Osteocyte (in vitro differentiated cells): ENCODE results near the gene GNAI2. TPM values are rescaled to one million over a fixed set of nuclear protein-coding genes. Genes with fewer than 3 reads are reported as not detected.

ENCODE experiments used
- DNase-seq: peaks from one replicate; pipeline ENCODE4 v3.0.0; 2021; ENCODE audit warnings: mixed read lengths; ENCODE audit not compliant: unreplicated experiment; ENCODE audit errors: extremely low spot score
- H3K27ac Mint-ChIP-seq: one replicate; pipeline ENCODE4 v1.8.0; 2021; ENCODE audit warnings: mild to moderate bottlenecking, mixed read lengths; ENCODE audit not compliant: unreplicated experiment
- H3K27me3 Mint-ChIP-seq: one replicate; pipeline ENCODE4 v1.8.0; 2021; ENCODE audit warnings: mixed read lengths; ENCODE audit not compliant: unreplicated experiment
- H3K36me3 Mint-ChIP-seq: one replicate; pipeline ENCODE4 v1.8.0; 2021; ENCODE audit warnings: mixed read lengths; ENCODE audit not compliant: unreplicated experiment
- H3K4me1 Mint-ChIP-seq: one replicate; pipeline ENCODE4 v1.8.0; 2021; ENCODE audit warnings: mixed read lengths; ENCODE audit not compliant: unreplicated experiment
- H3K4me3 Mint-ChIP-seq: one replicate; pipeline ENCODE4 v1.8.0; 2021; ENCODE audit warnings: mild to moderate bottlenecking, moderate library complexity, mixed read lengths; ENCODE audit not compliant: unreplicated experiment
- H3K9me3 Mint-ChIP-seq: one replicate; pipeline ENCODE4 v1.8.0; 2021; ENCODE audit warnings: mixed read lengths; ENCODE audit not compliant: unreplicated experiment
- total RNA-seq: library from RNA; stranded (reverse); gene quantifications from 2 replicates; pipeline ENCODE4 v1.2.1, GENCODE V29; 2021
- TF ChIP-seq, protein P1 (sequence below): fragments of 200-600 bp; sonication (generic); IDR thresholded peaks from 2 replicates; pipeline ENCODE4 v1.5.0; 2021; ENCODE audit warnings: antibody characterized with exemption, mild to moderate bottlenecking, moderate library complexity

Gene GNAI2
- total RNA-seq, 1 donor from 2014 or later = 340 TPM

DNA sequence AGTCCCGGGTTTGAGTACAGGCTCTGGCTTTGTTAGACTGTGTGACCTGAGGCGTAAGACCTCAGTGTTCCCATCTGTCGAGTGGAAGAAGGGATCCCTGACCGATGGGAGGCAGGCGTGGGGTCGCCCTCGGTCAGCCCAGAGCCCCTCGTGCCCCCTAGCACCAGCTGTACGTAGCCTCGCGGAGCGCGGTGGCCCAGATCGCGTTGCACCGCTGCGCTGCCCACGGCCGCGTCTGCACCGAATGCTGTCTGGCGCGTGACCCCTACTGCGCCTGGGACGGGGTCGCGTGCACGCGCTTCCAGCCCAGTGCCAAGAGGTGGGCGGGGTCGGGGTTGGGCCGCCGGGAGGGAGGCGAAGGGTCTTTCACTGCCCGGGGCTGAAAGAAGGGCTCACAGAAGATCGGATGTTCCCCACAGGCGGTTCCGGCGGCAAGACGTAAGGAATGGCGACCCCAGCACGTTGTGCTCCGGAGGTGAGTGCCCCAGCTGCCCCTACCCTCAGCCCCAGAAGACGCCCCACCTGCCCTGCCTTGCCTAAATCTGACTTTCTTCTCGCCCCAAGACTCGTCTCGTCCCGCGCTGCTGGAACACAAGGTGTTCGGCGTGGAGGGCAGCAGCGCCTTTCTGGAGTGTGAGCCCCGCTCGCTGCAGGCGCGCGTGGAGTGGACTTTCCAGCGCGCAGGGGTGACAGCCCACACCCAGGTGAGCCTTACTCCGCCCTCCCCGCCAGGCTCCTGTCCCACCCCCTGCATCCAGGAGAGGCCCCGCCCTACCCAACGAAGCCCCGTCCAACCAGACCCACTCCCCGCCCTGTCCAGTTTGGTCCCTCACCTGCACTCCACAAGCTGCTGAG, 39.4 kb downstream of the GNAI2 start:
- Mint-ChIP-seq H3K27ac (no peak overlapping the region), H3K36me3 (no peaks in the 10 kb centered on the region), H3K4me3 (no peak overlapping the region), H3K4me1 (peaks cover 17% of the 10 kb centered on the region), H3K9me3 (no peaks in the 10 kb centered on the region), H3K27me3 (peaks cover 16% of the 10 kb centered on the region)
- TF ChIP-seq, protein P1, sequence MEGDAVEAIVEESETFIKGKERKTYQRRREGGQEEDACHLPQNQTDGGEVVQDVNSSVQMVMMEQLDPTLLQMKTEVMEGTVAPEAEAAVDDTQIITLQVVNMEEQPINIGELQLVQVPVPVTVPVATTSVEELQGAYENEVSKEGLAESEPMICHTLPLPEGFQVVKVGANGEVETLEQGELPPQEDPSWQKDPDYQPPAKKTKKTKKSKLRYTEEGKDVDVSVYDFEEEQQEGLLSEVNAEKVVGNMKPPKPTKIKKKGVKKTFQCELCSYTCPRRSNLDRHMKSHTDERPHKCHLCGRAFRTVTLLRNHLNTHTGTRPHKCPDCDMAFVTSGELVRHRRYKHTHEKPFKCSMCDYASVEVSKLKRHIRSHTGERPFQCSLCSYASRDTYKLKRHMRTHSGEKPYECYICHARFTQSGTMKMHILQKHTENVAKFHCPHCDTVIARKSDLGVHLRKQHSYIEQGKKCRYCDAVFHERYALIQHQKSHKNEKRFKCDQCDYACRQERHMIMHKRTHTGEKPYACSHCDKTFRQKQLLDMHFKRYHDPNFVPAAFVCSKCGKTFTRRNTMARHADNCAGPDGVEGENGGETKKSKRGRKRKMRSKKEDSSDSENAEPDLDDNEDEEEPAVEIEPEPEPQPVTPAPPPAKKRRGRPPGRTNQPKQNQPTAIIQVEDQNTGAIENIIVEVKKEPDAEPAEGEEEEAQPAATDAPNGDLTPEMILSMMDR = no peak
- no peak for DNase-seq

DNA sequence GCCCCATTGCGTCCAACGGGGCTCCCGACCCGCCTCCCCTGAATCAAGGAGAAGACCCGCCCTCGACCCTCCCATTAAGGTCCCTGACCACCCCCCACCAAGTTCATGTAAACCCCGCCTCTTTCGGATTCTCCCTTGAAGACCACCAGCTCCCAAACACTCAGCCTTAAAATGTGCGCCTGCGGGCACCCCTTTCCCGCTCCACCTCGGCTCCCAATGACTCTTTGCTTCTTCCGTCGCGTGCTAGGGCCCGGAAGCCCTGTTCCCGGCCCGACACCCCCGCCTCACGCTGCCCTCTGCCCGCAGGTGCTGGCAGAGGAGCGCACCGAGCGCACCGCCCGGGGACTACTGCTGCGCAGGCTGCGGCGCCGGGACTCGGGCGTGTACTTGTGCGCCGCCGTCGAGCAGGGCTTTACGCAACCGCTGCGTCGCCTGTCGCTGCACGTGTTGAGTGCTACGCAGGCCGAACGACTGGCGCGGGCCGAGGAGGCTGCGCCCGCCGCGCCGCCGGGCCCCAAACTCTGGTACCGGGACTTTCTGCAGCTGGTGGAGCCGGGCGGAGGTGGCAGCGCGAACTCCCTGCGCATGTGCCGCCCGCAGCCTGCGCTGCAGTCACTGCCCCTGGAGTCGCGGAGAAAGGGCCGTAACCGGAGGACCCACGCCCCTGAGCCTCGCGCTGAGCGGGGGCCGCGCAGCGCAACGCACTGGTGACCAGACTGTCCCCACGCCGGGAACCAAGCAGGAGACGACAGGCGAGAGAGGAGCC, 40.2 kb downstream of the GNAI2 start:
- Mint-ChIP-seq H3K4me1 (peaks cover 17% of the 10 kb centered on the region), H3K9me3 (no peaks in the 10 kb centered on the region), H3K27ac (no peak overlapping the region), H3K4me3 (no peak overlapping the region), H3K36me3 (no peaks in the 10 kb centered on the region), H3K27me3 (peaks cover 16% of the 10 kb centered on the region)
- no peak for DNase-seq
- TF ChIP-seq, protein P1 = no peak

DNA sequence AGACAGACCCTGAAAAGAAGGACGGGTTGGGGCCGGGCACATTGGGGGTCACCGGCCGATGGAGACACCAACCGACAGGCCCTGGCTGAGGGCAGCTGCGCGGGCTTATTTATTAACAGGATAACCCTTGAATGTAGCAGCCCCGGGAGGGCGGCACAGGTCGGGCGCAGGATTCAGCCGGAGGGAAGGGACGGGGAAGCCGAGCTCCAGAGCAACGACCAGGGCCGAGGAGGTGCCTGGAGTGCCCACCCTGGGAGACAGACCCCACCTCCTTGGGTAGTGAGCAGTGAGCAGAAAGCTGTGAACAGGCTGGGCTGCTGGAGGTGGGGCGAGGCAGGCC, 40.7 kb downstream of the GNAI2 start:
- H3K4me3 Mint-ChIP-seq = no peak overlapping the region
- no peaks in the 10 kb centered on the region for H3K9me3 Mint-ChIP-seq
- TF ChIP-seq, protein P1 = no peak
- H3K27ac Mint-ChIP-seq = no peak overlapping the region
- peaks cover 17% of the 10 kb centered on the region for H3K4me1 Mint-ChIP-seq
- DNase-seq = no peak
- peaks cover 16% of the 10 kb centered on the region for H3K27me3 Mint-ChIP-seq
- no peaks in the 10 kb centered on the region for H3K36me3 Mint-ChIP-seq

DNA sequence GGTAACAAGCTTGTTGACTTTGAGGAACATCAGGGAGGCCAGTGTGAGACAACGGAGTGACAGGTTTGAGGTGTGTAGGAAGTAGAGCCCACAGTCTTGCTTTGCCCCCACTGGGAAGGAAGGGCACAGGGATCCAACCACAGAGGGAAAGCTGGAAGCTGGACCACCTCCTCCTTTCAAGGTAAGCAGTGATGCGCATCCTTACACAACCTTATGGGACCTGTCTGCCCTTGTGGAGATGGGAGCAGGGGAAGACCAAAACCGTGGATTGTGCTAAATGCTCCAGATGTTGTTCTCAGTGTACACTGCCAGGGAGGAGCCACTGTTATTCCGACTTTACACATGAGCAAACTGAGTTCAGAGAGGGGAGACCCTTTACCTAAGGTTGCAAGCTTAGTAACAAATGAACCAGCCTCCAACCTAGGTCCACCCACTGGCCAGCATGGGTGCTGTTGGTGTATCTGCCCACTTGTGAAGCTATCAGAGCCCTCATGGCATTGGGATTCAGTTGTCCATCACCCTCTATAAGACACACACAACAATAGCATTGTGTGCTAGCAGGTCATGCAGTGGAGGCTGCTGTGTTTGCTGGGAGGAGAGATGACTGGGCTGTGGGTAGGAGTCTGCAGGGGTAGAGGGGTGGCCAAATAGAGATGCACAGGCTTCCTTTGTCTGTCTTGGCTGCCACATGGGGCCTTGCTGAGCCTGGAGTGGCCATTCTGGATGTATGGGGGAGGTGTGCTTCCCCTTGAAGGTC, 42.3 kb downstream of the GNAI2 start:
- Mint-ChIP-seq H3K4me1 (peaks cover 14% of the 10 kb centered on the region), H3K4me3 (no peak overlapping the region), H3K9me3 (no peaks in the 10 kb centered on the region), H3K27ac (no peak overlapping the region), H3K27me3 (peaks cover 16% of the 10 kb centered on the region), H3K36me3 (no peaks in the 10 kb centered on the region)
- TF ChIP-seq, protein P1 = no peak
- no peak for DNase-seq

DNA sequence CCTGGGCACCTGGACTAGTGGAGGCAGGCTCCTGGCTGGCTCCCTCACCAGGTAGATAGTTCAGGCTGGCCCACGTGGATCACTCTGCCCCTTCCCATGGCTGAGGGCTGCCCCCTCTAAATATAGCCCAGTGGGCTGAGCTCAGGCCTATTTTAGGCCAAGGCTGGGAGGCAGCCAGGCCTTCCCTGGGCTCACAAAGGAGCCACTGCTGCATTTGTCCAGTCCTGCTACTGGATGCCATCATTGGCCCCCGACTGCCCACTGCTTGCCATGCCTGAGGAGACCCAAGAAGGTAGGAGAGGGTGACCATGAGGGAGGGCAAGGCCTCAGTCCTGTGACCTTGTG, 42.8 kb downstream of the GNAI2 start, which contains the start of gene LSMEM2:
Gene LSMEM2, plus strand, starts transcription at position 208 of the 345 bp plus-strand sequence. Its CDS starts 27 bp downstream, at position 235.
- TF ChIP-seq, protein P1 = no peak
- no peak within 1 kb of the TSS for H3K27ac Mint-ChIP-seq
- peaks cover 16% of the 10 kb centered on the region for H3K27me3 Mint-ChIP-seq
- no peaks in the 10 kb centered on the region for H3K9me3 Mint-ChIP-seq
- H3K4me1 Mint-ChIP-seq = peaks cover 14% of the 10 kb centered on the region
- DNase-seq = no peak
- no peaks in the 10 kb centered on the region for H3K36me3 Mint-ChIP-seq
- no peak within 1 kb of the TSS for H3K4me3 Mint-ChIP-seq
